ENCODE results near the gene ATRN.
"Not testable (repeated sequence)": the region's sequence is repeated elsewhere in the genome, so short reads cannot be mapped to it uniquely, and the experiment has no call there.

The ATRN gene

GRCh38 chr20:3470627-3471396 lies at the start of gene ATRN:
Gene ATRN (plus strand): TSS chr20:3471018. CDS start chr20:3471108, 90 bp downstream.
- in situ Hi-C loops (cut with MboI; ENCODE audit: low pct_unique_long_range_greater_than_20kb, low sequenced_read_pairs, unreplicated experiment) = no loop called here
- peak; percentile 98 for DNase-seq (ENCODE audit: low spot score)
- no peak for TF ChIP-seq CTCF (IDR thresholded peaks at IDR 0.05; ENCODE audit: extremely low read depth, insufficient read depth, missing control alignments)

GRCh38 chr20:3421985-3422384 lies 48.8 kb upstream of the ATRN start:
- in situ Hi-C loops (cut with MboI; ENCODE audit: low pct_unique_long_range_greater_than_20kb, low sequenced_read_pairs, unreplicated experiment) = no loop called here
- TF ChIP-seq CTCF (IDR thresholded peaks at IDR 0.05; ENCODE audit: extremely low read depth, insufficient read depth, missing control alignments) = no peak
- no peak for DNase-seq (ENCODE audit: low spot score)

GRCh38 chr20:3423126-3423525 lies 47.7 kb upstream of the ATRN start:
- no peak for DNase-seq (ENCODE audit: low spot score)
- in situ Hi-C loops (cut with MboI; ENCODE audit: low pct_unique_long_range_greater_than_20kb, low sequenced_read_pairs, unreplicated experiment) = no loop called here
- TF ChIP-seq CTCF (IDR thresholded peaks at IDR 0.05; ENCODE audit: extremely low read depth, insufficient read depth, missing control alignments) = no peak

GRCh38 chr20:3426766-3427165 lies 44.1 kb upstream of the ATRN start:
- DNase-seq (ENCODE audit: low spot score); in situ Hi-C loops (cut with MboI; ENCODE audit: low pct_unique_long_range_greater_than_20kb, low sequenced_read_pairs, unreplicated experiment): not testable (repeated sequence)

GRCh38 chr20:3430376-3431069 lies 40.3 kb upstream of the ATRN start:
- DNase-seq (ENCODE audit: low spot score) = peak; percentile 56
- TF ChIP-seq CTCF (IDR thresholded peaks at IDR 0.05; ENCODE audit: extremely low read depth, insufficient read depth, missing control alignments) = no peak
- in situ Hi-C loops (cut with MboI; ENCODE audit: low pct_unique_long_range_greater_than_20kb, low sequenced_read_pairs, unreplicated experiment) = no loop called here

- DNase-seq (ENCODE audit: low spot score) = no peak
- in situ Hi-C loops (cut with MboI; ENCODE audit: low pct_unique_long_range_greater_than_20kb, low sequenced_read_pairs, unreplicated experiment) = no loop called here
- TF ChIP-seq CTCF (IDR thresholded peaks at IDR 0.05; ENCODE audit: extremely low read depth, insufficient read depth, missing control alignments) = no peak
These were observed 39.7 kb upstream of the ATRN start for GRCh38 chr20:3431109-3431508.

GRCh38 chr20:3432844-3433243 lies 38.0 kb upstream of the ATRN start:
- in situ Hi-C loops (cut with MboI; ENCODE audit: low pct_unique_long_range_greater_than_20kb, low sequenced_read_pairs, unreplicated experiment) = no loop called here
- DNase-seq (ENCODE audit: low spot score) = no peak
- no peak for TF ChIP-seq CTCF (IDR thresholded peaks at IDR 0.05; ENCODE audit: extremely low read depth, insufficient read depth, missing control alignments)

Data from GM13977 (cell line).